ENCODE data around the gene WWC2.

DNA sequence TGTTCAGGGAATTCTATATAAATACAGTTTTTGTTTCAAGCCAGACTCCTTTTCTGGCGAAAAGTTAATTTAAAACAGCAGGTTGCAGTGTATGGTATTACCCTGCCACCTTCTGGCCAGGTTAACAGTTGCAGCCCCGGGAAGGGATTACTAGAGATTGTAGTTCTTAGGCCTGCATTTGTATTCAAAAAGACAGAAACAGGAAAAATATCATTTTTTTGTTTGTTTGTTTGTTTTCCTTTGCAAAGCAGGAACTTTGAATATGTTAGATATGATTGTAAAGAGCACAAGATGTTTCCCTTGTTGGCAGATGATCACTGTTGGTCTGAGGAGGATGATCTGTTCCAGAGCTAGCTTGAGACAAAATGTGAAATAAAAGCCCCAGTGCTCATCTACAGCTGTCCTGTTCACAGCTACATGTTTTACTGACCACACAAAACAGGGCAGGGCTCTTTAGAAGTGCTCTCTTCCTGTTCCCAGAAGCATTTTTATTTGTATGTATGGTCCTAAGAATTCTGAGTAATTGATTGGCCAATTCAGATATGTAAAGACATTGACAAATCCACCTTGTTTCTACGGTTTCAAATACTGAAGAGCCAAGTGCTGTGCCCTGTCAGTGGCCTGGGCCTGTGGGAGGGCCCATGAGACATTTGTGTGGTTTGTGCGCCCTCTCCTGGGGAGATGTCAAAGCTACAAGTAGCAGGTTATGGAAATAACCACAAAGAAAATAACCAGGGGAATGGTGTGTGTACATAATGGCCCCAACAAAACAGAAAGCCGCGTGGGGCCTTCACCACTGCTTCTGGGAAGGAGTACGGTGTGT is 163.1 kb downstream of the WWC2 start:
- TF ChIP-seq, protein P1, sequence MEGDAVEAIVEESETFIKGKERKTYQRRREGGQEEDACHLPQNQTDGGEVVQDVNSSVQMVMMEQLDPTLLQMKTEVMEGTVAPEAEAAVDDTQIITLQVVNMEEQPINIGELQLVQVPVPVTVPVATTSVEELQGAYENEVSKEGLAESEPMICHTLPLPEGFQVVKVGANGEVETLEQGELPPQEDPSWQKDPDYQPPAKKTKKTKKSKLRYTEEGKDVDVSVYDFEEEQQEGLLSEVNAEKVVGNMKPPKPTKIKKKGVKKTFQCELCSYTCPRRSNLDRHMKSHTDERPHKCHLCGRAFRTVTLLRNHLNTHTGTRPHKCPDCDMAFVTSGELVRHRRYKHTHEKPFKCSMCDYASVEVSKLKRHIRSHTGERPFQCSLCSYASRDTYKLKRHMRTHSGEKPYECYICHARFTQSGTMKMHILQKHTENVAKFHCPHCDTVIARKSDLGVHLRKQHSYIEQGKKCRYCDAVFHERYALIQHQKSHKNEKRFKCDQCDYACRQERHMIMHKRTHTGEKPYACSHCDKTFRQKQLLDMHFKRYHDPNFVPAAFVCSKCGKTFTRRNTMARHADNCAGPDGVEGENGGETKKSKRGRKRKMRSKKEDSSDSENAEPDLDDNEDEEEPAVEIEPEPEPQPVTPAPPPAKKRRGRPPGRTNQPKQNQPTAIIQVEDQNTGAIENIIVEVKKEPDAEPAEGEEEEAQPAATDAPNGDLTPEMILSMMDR (conservative IDR thresholded peaks at IDR 0.05), result peak; percentile 92
- no peak for TF ChIP-seq ZFX (IDR thresholded peaks at IDR 0.05)

All from C4-2B (cell line).